Renal cortex interstitium (tissue), 11 donors: ENCODE data around the gene IGSF6. TPM values are rescaled to one million over a fixed set of nuclear protein-coding genes. Genes with fewer than 3 reads are reported as not detected.
"Not testable (repeated sequence)": the region's sequence is repeated elsewhere in the genome, so short reads cannot be mapped to it uniquely, and the experiment has no call there.

Source experiments
- DNase-seq, 11 donors: peaks; one replicate each; pipeline ENCODE4 v3.0.0-alpha.2; 2013; ENCODE audit warnings: low read depth in 9 of 11, low spot score in 4 of 11; ENCODE audit errors: extremely low read depth in 1 of 11
- polyA plus RNA-seq, 3 donors: library from polyadenylated mRNA; unstranded; fragments of 120-200 nt; gene quantifications; one replicate each; pipeline ENCODE4 v1.2.1, GENCODE V29; 2013; ENCODE audit not compliant: insufficient read length in 3 of 3

The IGSF6 gene
- polyA plus RNA-seq, 3 donors = 3.1 to 7.1 (median 3.2) TPM

GRCh38 chr16:21656795-21657768 lies 4.7 kb upstream of the IGSF6 start:
- DNase-seq = peak in 8 of 11 donors; percentile 17 to 40 (median 30)

DNA sequence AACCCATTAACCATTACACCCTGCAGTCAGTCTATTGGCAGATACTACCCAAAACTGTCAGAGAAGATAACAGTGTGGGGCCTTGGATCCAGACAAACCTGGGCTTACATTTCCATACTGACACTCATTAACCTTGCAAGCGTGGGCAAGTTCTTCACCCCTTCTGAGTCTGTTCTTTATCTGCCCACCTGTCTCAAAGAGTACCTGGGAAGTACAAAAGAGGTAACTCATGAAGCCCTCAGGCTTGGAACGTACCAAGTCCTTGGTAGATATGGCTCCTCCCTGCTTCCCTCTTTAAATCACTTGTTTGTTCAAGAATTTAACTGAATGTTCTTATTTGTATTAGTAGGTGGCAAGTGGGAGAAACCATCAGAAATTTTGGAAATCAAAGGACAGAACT lies 2.5 kb upstream of the IGSF6 start:
- DNase-seq = no peak

GRCh38 chr16:21654466-21654865 lies 2.1 kb upstream of the IGSF6 start:
- DNase-seq = no peak

- DNase-seq = no peak
Measured at GRCh38 chr16:21653571-21653970, 1.2 kb upstream of the IGSF6 start.

DNA sequence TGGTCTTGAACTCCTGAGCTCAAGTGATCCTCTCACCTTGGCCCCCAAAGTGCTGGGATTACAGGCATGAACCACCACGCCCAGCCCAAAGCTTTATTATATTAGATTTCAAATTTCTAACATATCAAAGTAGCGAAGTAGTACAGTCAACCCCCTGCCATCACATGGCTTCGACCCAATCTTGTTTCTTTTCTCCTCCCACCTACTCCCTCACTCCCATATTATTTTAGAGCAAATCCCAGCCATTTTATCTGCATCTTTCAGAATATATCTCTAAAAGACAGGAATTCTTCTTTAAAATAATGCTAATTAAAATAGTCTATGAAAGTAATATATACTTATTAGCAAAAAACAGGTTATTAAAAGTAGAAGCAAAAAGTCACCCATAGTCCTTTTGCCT lies 893 bp downstream of the IGSF6 start:
- no peak for DNase-seq

DNA sequence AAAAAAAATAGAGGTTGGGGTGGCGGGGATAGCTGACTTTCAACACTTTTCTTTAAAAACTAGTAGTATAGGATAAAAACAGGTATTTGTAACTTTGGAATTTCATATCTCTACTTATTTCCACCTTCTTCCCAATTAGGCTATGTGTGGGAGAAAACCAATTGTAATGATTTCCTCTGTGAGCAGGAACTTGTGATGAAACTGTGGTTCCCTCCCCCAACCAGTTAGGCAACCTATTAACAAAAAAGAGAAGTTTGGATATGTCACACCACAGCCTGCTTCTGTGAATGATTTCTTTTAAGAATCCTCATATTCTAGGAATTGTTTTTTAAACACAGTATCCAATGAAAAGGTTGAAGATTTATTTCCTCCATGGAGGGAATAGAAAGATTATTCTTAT lies 1.9 kb downstream of the IGSF6 start:
- no peak for DNase-seq

- DNase-seq = not testable (repeated sequence)
Measured at GRCh38 chr16:21649826-21650406, 2.5 kb downstream of the IGSF6 start.

DNA sequence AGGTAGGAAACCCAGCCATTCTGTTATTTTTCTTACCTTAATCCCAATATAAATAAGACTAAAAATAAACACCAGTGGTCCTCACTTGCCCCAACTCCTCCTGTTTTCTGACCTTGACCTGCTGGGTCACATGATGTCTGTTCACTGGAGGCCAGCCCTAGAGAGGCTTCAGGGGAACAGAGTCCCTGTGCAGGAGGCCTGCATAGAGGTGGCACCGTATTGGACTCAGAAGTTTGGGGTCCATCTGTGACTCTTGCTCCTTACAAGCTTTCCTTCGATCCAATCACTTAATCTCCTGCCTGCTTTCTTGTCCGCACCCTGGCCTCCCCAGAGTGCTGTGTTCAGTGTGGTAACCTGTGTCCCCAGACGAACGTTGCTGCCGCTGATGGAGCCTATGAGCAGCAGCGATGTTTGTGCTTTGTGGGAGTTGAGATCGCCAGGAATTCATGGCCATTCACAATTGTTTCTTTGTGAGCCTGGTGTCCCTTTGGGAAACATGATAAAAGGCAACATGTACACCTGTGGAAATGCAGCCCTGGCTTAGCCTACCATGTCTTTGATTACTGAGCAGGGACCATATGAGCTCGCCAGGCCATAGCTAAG lies 4.7 kb downstream of the IGSF6 start:
- no peak for DNase-seq

- DNase-seq = no peak
Measured at GRCh38 chr16:21646721-21647561, 5.5 kb downstream of the IGSF6 start.

- no peak for DNase-seq
Measured at GRCh38 chr16:21646091-21646490, 6.3 kb downstream of the IGSF6 start.

- DNase-seq = no peak
Measured at GRCh38 chr16:21645261-21645721, 7.1 kb downstream of the IGSF6 start.

GRCh38 chr16:21644674-21645073 lies 7.7 kb downstream of the IGSF6 start:
- no peak for DNase-seq

- no peak for DNase-seq
Measured at GRCh38 chr16:21643785-21644184, 8.6 kb downstream of the IGSF6 start.

DNA sequence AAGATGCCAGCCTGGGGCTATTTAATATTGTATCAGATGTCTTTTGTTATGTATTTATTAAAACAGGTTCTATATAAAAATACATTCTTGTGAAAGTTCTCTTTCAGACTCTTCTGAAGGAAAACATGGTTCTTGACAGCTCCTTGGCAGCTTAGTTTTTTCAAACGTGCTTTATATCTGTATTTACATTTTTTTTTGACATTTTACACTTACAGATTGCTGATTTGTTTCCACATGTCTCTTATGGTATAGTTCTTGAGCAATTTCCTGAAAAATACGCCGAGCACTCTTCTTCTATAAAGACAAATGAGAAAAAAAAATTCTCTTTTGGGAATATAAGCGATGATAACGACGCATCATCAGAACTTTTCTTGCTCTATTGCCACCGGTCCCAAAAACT lies 9.5 kb downstream of the IGSF6 start:
- DNase-seq = no peak

- no peak for DNase-seq
Measured at GRCh38 chr16:21641916-21642315, 10.5 kb downstream of the IGSF6 start.

- no peak for DNase-seq
Measured at GRCh38 chr16:21639493-21639892, 12.9 kb downstream of the IGSF6 start.

GRCh38 chr16:21638573-21638975 lies 13.8 kb downstream of the IGSF6 start:
- DNase-seq = no peak

GRCh38 chr16:21637032-21637968 lies 15.1 kb downstream of the IGSF6 start:
- DNase-seq = no peak
